GM18909 (cell line): Measurements from ENCODE around the gene FGD1.
"Not testable (repeated sequence)": the region's sequence is repeated elsewhere in the genome, so short reads cannot be mapped to it uniquely, and the experiment has no call there.

ENCODE experiments used
- ATAC-seq: cut with Tn5 transposase; IDR thresholded peaks from one replicate; pipeline ENCODE4 v1.9.1; 2021; ENCODE audit warnings: mild to moderate bottlenecking; ENCODE audit not compliant: unreplicated experiment, poor library complexity

The FGD1 gene

DNA sequence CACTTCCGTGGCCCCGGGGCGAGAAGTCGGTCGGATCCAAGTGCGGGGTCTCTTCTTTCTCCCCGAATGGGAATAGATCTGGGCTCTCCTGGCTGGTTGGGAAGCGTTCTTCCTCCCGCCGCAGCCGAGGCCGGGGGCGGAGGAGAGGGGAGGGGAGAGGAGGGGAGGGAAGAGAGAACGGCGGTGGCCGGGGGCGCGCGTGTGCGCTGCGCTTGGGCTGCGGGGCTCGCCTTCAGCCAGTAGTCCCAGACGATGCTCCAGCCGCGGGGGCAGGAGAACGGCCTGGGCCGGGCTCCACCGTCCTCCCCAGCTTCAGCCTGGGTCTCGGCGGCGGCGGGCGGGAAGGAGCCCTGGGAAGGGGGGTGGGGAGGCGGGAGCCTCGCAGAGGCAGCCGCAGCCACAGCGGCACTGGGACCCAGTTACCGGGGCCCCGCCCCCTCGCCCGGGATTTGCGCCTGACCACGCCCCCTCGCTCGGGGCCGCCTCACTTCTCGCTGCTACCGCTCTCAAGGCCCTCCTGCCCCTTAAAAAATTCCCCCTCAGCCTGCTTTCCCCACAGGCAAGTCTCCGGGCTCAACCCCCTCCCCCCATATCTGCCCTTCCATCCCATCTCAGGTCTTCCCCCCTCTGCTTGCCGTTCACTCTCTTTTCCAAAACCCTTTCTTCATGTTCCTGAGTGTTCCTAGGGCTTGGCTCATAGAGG is at the start of gene FGD1:
FGD1 (minus strand) TSS at position 421 of the 703 bp plus-strand sequence. CDS start 802 bp downstream, outside the sequence.
- no peak for ATAC-seq

DNA sequence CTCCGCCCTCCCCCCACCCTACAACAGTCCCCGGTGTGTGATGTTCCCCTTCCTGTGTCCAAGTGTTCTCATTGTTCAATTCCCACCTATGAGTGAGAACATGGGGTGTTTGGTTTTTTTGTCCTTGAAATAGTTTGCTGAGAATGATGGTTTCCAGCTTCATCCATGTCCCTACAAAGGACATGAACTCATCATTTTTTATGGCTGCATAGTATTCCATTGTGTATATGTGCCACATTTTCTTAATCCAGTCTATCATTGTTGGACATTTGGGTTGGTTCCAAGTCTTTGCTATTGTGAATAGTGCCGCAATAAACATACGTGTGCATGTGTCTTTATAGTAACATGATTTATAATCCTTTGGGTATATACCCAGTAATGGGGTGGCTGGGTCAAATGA is 46.2 kb upstream of the FGD1 start:
- not testable (repeated sequence) for ATAC-seq

GRCh38 chrX:54540289-54540688 is 44.3 kb upstream of the FGD1 start:
- ATAC-seq, result no peak

GRCh38 chrX:54534271-54534670 is 38.2 kb upstream of the FGD1 start:
- no peak for ATAC-seq

DNA sequence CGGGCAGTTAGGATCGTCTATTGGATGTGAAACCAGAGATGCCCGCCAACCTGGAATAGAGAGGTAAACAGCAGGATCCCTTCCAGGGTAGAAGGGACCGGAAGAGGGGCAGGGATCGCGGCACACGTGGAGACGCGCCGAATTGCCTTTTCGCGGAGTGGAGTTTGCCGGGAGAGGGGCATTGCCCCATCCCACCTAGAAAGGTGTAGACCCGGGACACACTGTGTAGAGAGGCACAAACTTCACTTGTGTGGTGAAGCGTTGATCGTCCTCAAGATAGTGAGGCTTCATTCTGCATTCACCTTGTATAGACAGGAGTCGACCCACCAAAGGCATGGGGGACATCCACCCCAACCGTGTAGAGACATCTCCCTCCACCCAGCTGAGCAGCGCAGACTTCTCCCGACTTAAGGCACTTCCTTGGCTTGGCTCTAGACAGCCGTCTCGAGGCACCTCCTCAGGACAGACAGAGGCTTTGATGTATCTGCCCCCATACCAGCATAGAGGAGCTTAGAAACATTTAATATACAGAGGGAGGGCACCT is 34.4 kb upstream of the FGD1 start:
- ATAC-seq, result peak; percentile 34

GRCh38 chrX:54529552-54530356 is 33.7 kb upstream of the FGD1 start, which contains the start of gene GNL3L:
Gene GNL3L, plus strand, starts transcription at chrX:54530219. Its CDS starts 2,348 bp downstream, at chrX:54532567.
- peak; percentile 86 for ATAC-seq

GRCh38 chrX:54529151-54529550 is 33.1 kb upstream of the FGD1 start:
- no peak for ATAC-seq

GRCh38 chrX:54509400-54509799 is 13.4 kb upstream of the FGD1 start:
- ATAC-seq, result no peak

GRCh38 chrX:54496936-54497335 is 902 bp upstream of the FGD1 start:
- ATAC-seq, result no peak

GRCh38 chrX:54496517-54496852 is 451 bp upstream of the FGD1 start:
- no peak for ATAC-seq

DNA sequence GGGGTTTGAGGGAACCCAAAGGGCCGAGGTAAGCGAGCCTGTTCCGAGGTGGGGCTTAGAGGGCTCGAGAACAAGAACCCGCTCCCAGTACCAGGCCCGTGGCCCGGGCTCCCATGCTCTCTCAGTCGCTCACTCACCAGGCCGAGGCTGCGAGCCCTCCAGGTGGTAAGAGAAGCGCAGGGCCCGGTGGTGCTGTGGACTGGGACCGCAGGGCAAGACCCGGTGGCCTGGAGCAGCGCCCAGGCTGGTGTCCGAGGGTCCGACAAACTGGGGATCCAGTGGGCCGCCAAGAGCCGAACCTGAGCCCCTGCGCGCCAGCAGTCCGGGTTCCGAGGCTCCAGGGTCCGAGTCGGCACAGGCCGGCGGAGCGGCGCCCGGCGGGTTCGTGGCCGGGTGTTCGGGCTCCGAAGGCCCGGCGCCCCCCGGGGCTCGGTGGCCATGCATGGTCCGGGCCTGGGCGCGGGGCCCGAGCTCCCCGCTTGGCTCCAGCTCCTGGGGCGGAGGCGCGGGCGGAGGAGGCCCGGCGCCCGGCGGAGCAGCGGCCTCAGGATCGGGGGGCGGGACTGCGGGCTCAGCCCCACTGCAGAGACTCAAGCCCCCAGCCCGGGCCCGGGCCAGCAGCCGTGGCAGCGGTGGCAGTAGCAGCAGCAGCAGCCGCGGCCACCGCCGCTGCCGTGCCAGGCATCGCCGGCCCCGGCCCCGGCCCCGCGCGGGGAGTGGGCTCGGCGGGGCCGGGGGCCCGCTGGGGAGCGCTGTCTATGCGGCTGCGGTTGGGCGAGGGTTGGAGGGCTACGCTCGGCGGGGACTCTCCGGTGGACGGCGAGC is 833 bp downstream of the FGD1 start:
- no peak for ATAC-seq

- no peak for ATAC-seq
Observed at GRCh38 chrX:54494166-54494988, 1.7 kb downstream of the FGD1 start.

GRCh38 chrX:54492340-54492739 is 3.7 kb downstream of the FGD1 start:
- no peak for ATAC-seq

GRCh38 chrX:54489819-54490218 is 6.2 kb downstream of the FGD1 start:
- ATAC-seq, result not testable (repeated sequence)

DNA sequence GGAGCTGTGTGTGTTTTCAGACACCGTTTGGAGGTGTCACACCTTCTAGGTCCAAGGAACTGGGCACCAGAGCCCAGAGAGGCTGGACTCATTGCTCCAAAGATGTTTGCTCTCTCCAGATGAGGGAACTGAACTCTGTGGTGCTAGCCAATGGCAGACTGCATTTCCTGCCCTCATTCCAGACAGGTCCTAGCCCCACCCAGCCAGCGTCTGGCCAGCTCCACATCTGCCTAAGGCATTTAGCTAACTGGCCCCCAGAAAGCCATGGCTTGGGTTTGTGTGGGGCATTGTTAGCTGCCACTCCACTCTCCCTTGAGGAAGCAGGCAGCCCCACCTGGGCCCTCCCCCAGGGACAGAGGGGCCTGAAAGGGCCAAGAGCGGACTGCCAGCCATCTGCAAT is 11.4 kb downstream of the FGD1 start:
- ATAC-seq, result no peak

DNA sequence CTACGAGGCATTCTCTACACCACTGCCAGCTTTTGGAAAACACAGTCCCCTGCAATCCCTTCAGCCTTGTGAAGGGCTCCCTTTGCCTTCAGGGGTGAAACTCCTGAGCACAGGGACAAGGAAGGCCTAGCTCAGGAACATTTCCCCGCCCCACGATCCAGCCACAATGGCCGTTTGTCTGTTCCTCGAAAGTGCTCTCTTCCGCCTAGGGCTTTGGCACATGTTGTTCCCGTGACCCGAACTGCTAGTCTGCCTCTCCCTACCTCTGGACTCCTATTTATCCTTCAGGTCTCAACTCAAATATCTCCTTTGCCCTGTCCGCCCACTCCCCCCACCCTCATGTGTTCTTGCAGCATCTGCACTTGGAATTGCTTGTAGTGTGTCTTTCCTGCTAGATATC is 12.1 kb downstream of the FGD1 start:
- no peak for ATAC-seq

GRCh38 chrX:54482839-54483593 is 13.0 kb downstream of the FGD1 start:
- no peak for ATAC-seq

DNA sequence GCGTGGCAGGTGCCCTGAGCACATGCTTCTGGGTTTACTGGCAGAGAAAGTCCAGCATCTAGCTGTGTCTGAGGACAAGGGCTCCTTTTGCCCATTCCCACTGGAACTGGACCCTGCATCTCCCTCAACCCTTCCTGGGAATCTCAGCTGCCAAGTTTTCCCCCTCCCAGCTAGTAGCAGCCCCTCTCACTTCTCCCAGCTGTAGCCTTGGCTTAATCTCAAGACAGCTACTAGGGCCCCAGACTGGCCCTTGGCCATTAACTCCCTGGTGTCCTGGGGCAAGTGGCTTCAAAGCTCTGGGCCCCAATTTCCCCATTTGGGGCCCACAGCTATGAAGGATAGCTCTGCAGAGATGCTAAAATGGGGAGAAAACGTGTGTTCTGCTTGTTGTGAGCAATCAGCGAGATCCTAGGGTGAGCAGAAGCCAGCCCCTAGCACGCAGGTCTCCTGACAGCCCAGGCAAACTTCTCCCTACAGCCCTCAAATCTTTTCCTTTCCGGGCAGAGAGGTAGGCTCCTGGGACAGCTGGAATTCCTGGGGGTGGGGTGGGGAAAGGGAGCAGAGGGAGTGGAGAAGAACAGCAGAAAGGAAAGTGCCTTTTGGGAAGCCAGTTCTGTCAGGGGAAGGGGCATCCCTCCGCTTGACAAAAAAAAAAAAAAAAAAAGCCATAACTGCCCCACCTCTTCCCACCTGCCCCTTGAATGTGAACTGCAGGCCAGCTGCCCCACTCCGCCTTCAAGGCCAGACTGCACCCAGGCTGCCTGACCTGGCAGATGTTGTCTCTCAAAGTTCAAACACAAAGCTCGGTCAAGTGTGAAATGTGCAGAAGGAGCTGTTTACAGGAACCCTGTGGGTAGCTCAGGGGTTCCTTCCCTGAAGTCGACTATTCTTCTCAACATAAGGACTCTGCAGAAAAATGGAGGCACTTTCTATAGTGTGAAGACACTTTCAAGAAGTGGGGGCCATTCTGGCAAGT is 16.6 kb downstream of the FGD1 start:
- ATAC-seq, result no peak
